HepG2 (cell line): ENCODE data around the gene SPATS2. TPM values are rescaled to one million over a fixed set of nuclear protein-coding genes. Genes with fewer than 3 reads are reported as not detected.

Experiments used
- ATAC-seq: fragments of 200-7000 bp; cut with Tn5 transposase; 3 replicates; pipeline ENCODE4 v1.9.1; 2020; ENCODE audit warnings: mild to moderate bottlenecking, moderate library complexity
- BruUV-seq: library from RNA; stranded (reverse); fragments of 400-500 nt; replicated peaks from 2 replicates; lab custom pipeline; 2021; lab: Mats Ljungman, UMichigan
- CTCF ChIA-PET: fragments of 300-600 bp; formaldehyde crosslinking; extraction: SDS; loops from one replicate; lab custom pipeline; 2021; ENCODE audit warnings: low total read pairs, inconsistent platforms, low intra/inter-chr PET ratio; lab: Yijun Ruan, JAX
- POLR2A ChIA-PET: fragments of 350-600 bp; sonication (Branson Sonifier 250); formaldehyde crosslinking; loops from one replicate; lab custom pipeline; 2020; ENCODE audit warnings: antibody characterized with exemption, inconsistent platforms; lab: Yijun Ruan, JAX
- DNase-seq: peaks from one replicate; pipeline ENCODE4 v3.0.0-alpha.2; 2015; ENCODE audit warnings: low spot score
- FAIRE-seq: peaks from 3 replicates; lab custom pipeline; 2011; peaks lifted over from hg19 to GRCh38; lab: Jason Lieb, UNC
- H2AFZ ChIP-seq: one replicate; pipeline ENCODE4 v1.6.1; 2011; ENCODE audit warnings: low read length, inconsistent platforms
- H3K27ac ChIP-seq: fragments of 300-600 bp; 3 replicates; pipeline ENCODE4 v1.8.0; 2011; ENCODE audit warnings: mixed run types, mild to moderate bottlenecking, mixed read lengths, low read length, inconsistent platforms; ENCODE audit not compliant: insufficient read depth; ENCODE audit errors: extremely low read length
- H3K27me3 ChIP-seq, 2 experiments: fragments of 200-600 bp in 1 of 2; 2 replicates in 1 of 2; 3 replicates in 1 of 2; pipeline versions ENCODE4 v1.6.0 to v1.8.0; 2011; ENCODE audit warnings: low read length in 2 of 2, mild to moderate bottlenecking in 2 of 2, moderate library complexity in 2 of 2, inconsistent platforms in 1 of 2; ENCODE audit not compliant: insufficient read depth in 2 of 2, control insufficient read depth in 1 of 2
- H3K36me3 ChIP-seq, 2 experiments: fragments of 200-600 bp in 1 of 2; replicated peaks in 1 of 2; 2 replicates in 1 of 2; 3 replicates in 1 of 2; pipeline versions ENCODE4 v1.5.1 to v1.8.0; 2011; ENCODE audit warnings: low read length in 2 of 2, inconsistent platforms in 1 of 2; ENCODE audit not compliant: insufficient read depth in 2 of 2, control insufficient read depth in 1 of 2
- H3K4me1 ChIP-seq: 2 replicates; pipeline ENCODE4 v1.5.1; 2012; ENCODE audit warnings: low read length, inconsistent platforms; ENCODE audit not compliant: insufficient read depth
- H3K4me2 ChIP-seq: 2 replicates; pipeline ENCODE4 v1.6.0; 2011; ENCODE audit warnings: low read depth, low read length, inconsistent platforms
- H3K4me3 ChIP-seq, 3 experiments: fragments of 200-600 bp in 1 of 3; sonication (generic), shearing (Covaris generic) in 1 of 3; replicated peaks in 1 of 3; 2 replicates each; pipeline ENCODE4 v1.5.1; 2011 to 2016; ENCODE audit warnings: low read length in 3 of 3, inconsistent platforms in 2 of 3, low read depth in 2 of 3, mild to moderate bottlenecking in 2 of 3, control low read depth in 1 of 3, mixed read lengths in 1 of 3; ENCODE audit not compliant: insufficient read depth in 1 of 3
- H3K79me2 ChIP-seq: one replicate; pipeline ENCODE4 v1.6.1; 2011; ENCODE audit warnings: low read length, inconsistent platforms; ENCODE audit not compliant: insufficient read depth
- H3K9ac ChIP-seq: 2 replicates; pipeline ENCODE4 v1.6.0; 2011; ENCODE audit warnings: mild to moderate bottlenecking, low read depth, low read length, inconsistent platforms; ENCODE audit not compliant: insufficient read depth
- H3K9me3 ChIP-seq: 2 replicates; pipeline ENCODE4 v1.5.1; 2012; ENCODE audit warnings: mild to moderate bottlenecking, low read length
- H4K20me1 ChIP-seq: 2 replicates; pipeline ENCODE4 v1.6.0; 2011; ENCODE audit warnings: inconsistent platforms, mild to moderate bottlenecking, low read length, moderate library complexity; ENCODE audit not compliant: insufficient read depth
- BCL6 ChIP-seq: IDR thresholded peaks from 2 replicates; pipeline ENCODE4 v1.6.1; 2016; ENCODE audit warnings: missing genetic modification reagents, missing compliant biosample characterization
- GABPA ChIP-seq, 2 experiments: IDR thresholded peaks; 2 replicates each; pipeline ENCODE4 v1.6.1; 2011 to 2016; ENCODE audit warnings: low read depth in 2 of 2, low read length in 1 of 2, missing biosample characterization in 1 of 2, missing genetic modification characterization in 1 of 2
- SUZ12 ChIP-seq: fragments of 150-350 bp; IDR thresholded peaks from 2 replicates; pipeline ENCODE4 v1.6.1; 2014; ENCODE audit warnings: low read depth, low read length
- WGBS: methylation state at CpG from one replicate; pipeline ENCODE4 v1.1.6; 2017; ENCODE audit warnings: low lambda C conversion rate; 5-methylcytosine and 5-hydroxymethylcytosine counted together
- in situ Hi-C: cut with HindIII; loops from 2 replicates; pipeline ENCODE4 v1.10.0; 2017; ENCODE audit warnings: low pct_unique_long_range_greater_than_20kb; ENCODE audit not compliant: extremely low pct_ligation_motif_present
- intact Hi-C: fragments of 100-400 bp; cut with micrococcal nuclease; formaldehyde crosslinking; loops from one replicate; pipeline ENCODE4 v1.10.0; 2022; ENCODE audit not compliant: unreplicated experiment
- polyA plus RNA-seq, 8 experiments: library from polyadenylated mRNA; depleted of rRNA in 3 of 8; stranded (reverse) in 7 of 8; unstranded in 1 of 8; fragments of >200 nt; fragmentation: Illumina TruSeq in 4 of 8; extraction: Trizol in 4 of 8; gene quantifications; 2 replicates each; pipeline versions ENCODE4 v1.2.1 to v1.2.3, GENCODE V29; 2011 to 2016; ENCODE audit warnings: low read depth in 4 of 8, missing spikeins in 1 of 8, mixed read lengths in 1 of 8; ENCODE audit not compliant: insufficient read depth in 1 of 8
- total RNA-seq, 5 experiments: library from RNA; depleted of rRNA; stranded (reverse); fragments of >200 nt; fragmentation: Illumina TruSeq; extraction: Trizol; gene quantifications; 2 replicates each; pipeline ENCODE4 v1.2.3, GENCODE V29; 2016; ENCODE audit warnings: low read depth in 1 of 5
- TF ChIP-seq, protein P1 (sequence below): sonication (generic); formaldehyde crosslinking; IDR thresholded peaks from 2 replicates; pipeline ENCODE4 v1.4.0; 2020; ENCODE audit warnings: missing genetic modification reagents
- TF ChIP-seq, protein P2 (sequence below): IDR thresholded peaks from 2 replicates; pipeline ENCODE4 v1.6.1; 2012; ENCODE audit warnings: low read depth, low read length, improper control_type of control experiment

The SPATS2 gene
- total and polyA plus RNA-seq, 2 of the 13 experiments (the other 11 are each of a cell fraction or from before 2014, with no cell fraction given): 19.3 to 28.1 TPM

DNA sequence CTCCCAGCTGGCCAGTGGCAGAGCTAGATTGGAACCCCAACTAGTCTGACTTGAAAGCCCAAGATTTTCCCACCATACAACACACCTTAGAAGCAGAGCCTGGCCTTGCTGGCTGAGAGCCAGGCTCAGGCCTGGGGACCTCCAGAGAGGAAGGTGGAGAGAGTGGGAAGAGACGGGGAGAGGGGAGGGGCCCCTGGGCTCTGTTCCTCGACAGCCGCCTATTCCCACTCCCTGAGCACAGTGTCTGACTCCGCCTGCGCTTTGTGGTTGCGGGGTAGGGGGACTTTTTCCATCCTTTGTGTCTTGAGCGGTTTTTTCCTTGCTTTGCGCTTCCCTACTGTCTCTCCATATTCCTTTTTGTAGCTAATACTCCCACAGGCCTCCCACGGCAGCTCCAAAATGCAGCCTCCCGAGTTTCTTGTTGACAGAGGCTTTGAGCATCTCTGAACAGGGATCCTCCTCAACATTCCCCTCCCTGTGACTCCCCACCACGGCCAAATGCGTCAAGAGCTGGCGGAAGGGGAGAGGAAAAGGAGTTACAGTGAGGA, 167.5 kb downstream of the SPATS2 start:
- CTCF ChIA-PET: no interaction called here
- POLR2A ChIA-PET: no interaction called here
- in situ Hi-C loops: no loop called here

More for the DNA sequence above, 167.5 kb downstream of the SPATS2 start:
- Histone ChIP-seq H3K27ac (no peak overlapping the region), H3K4me3 (no peak overlapping the region), H3K27me3 (peaks cover 6 to 34% of the 10 kb centered on the region in 2 experiments), H3K4me1 (peaks cover 34% of the 10 kb centered on the region), H2AFZ (no peak overlapping the region), H3K36me3 (no peaks in the 10 kb centered on the region), H4K20me1 (no peaks in the 10 kb centered on the region), H3K4me2 (no peak overlapping the region), H3K9ac (no peak overlapping the region), H3K79me2 (no peaks in the 10 kb centered on the region), H3K9me3 (no peaks in the 10 kb centered on the region)
- 46% methylated on average over 13 of the region's 13 CpGs for WGBS
- no TSS peak for BruUV-seq
- FAIRE-seq (no peak), DNase-seq (no peak), ATAC-seq (peak; percentile 10)
- intact Hi-C loops: no loop called here
- TF ChIP-seq GABPA (IDR thresholded peaks at IDR 0.05; ENCODE audit: low read depth, low read length): no peak
- TF ChIP-seq GABPA (CRISPR knock-in tag; IDR thresholded peaks at IDR 0.05; ENCODE audit: low read depth): no peak
- TF ChIP-seq SUZ12: no peak
- peak; percentile 52 for TF ChIP-seq BCL6 (CRISPR knock-in tag)
- TF ChIP-seq, protein P1, sequence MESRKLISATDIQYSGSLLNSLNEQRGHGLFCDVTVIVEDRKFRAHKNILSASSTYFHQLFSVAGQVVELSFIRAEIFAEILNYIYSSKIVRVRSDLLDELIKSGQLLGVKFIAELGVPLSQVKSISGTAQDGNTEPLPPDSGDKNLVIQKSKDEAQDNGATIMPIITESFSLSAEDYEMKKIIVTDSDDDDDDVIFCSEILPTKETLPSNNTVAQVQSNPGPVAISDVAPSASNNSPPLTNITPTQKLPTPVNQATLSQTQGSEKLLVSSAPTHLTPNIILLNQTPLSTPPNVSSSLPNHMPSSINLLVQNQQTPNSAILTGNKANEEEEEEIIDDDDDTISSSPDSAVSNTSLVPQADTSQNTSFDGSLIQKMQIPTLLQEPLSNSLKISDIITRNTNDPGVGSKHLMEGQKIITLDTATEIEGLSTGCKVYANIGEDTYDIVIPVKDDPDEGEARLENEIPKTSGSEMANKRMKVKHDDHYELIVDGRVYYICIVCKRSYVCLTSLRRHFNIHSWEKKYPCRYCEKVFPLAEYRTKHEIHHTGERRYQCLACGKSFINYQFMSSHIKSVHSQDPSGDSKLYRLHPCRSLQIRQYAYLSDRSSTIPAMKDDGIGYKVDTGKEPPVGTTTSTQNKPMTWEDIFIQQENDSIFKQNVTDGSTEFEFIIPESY: peak; percentile 66; the same call in 1 of the 2 replicates
- TF ChIP-seq, protein P2, sequence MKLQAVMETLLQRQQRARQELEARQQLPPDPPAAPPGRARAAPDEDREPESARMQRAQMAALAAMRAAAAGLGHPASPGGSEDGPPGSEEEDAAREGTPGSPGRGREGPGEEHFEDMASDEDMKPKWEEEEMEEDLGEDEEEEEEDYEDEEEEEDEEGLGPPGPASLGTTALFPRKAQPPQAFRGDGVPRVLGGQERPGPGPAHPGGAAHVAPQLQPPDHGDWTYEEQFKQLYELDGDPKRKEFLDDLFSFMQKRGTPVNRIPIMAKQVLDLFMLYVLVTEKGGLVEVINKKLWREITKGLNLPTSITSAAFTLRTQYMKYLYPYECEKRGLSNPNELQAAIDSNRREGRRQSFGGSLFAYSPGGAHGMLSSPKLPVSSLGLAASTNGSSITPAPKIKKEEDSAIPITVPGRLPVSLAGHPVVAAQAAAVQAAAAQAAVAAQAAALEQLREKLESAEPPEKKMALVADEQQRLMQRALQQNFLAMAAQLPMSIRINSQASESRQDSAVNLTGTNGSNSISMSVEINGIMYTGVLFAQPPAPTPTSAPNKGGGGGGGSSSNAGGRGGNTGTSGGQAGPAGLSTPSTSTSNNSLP: no peak
